Measurements from ENCODE around the gene VEGFB. TPM values are rescaled to one million over a fixed set of nuclear protein-coding genes. Genes with fewer than 3 reads are reported as not detected.

Gene VEGFB
- total RNA-seq, 2 experiments from 2014 or later, result 78.9 to 82.1 TPM

- peak; percentile 54 for DNase-seq
- CTCF ChIA-PET, result interaction anchor here (1.2 to 4.6 kb wide), 3 partner anchors 16 to 45 kb away, joined by 3 to 61 read pairs (median 4); partner anchors contain the start of genes CATSPERZ and FKBP2
- Mint-ChIP-seq H3K36me3 (peaks cover 4% of the 10 kb centered on the region), H3K27me3 (peaks cover 10% of the 10 kb centered on the region), H3K27ac (peak overlapping the region; percentile 67), H3K4me3 (peak overlapping the region; percentile 78), H3K4me1 (ENCODE audit: low read depth) (peaks cover 18% of the 10 kb centered on the region), H3K9me3 (no peaks in the 10 kb centered on the region)
- POLR2A ChIA-PET, result interaction anchor here (1.5 to 4.0 kb wide), 3 partner anchors 15 to 40 kb away, joined by 6 to 33 read pairs (median 8); partner anchors contain the start of gene PPP1R14B
- intact Hi-C loops (cut with micrococcal nuclease), result loop anchor here (1.0 to 2.0 kb wide), 3 partner anchors 16 to 45 kb away; partner anchors contain the start of genes ESRRA and FKBP2
Observed at GRCh38 chr11:64285885-64286800, 51.8 kb downstream of the VEGFB start.

DNA sequence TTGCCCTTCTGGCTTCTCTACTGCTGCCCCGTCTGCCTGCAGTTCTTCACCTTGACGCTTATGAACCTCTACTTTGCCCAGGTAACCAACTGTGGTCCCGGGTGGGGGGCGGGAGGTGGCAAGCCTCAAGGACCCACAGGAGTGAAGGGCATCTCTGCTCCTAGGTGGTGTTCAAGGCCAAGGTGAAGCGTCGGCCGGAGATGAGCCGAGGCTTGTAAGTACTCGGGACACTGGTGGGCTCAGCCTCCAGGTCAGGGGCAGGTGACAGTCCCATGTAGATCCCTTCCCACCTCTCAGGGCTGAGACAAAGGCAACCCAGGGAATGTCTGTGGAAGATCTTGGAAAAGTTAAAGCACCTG lies 52.4 kb downstream of the VEGFB start:
- ChIA-PET POLR2A (interaction anchor here (4.0 kb wide), 1 partner anchor 16 kb away, joined by 33 read pairs; no protein-coding TSS in a partner anchor), CTCF (no interaction called here)
- Mint-ChIP-seq H3K36me3 (no peaks in the 10 kb centered on the region), H3K27ac (no peak overlapping the region), H3K4me3 (peak overlapping the region; percentile 78), H3K9me3 (no peaks in the 10 kb centered on the region), H3K4me1 (ENCODE audit: low read depth) (peaks cover 18% of the 10 kb centered on the region), H3K27me3 (peaks cover 10% of the 10 kb centered on the region)
- no peak for DNase-seq
- intact Hi-C loops (cut with micrococcal nuclease), result no loop called here

DNA sequence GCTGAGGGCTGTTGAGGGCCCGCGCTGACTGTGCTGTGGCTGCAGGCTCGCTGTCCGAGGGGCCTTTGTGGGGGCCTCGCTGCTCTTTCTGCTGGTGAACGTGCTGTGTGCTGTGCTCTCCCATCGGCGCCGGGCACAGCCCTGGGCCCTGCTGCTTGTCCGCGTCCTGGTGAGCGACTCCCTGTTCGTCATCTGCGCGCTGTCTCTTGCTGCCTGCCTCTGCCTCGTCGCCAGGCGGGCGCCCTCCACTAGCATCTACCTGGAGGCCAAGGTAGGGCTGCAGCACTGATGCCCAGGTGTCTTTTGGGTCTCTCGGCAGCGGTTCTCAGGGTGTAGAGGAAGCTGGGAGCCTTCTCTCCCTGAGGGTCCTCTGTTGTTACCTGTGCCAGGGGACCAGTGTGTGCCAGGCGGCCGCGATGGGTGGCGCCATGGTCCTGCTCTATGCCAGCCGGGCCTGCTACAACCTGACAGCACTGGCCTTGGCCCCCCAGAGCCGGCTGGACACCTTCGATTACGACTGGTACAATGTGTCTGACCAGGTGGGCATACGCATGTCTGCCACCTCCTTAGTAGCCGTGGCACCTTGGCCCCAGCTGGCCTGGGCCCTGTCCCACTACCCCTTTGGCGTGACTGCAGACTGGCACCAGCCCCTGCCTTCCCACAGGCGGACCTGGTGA lies 53.4 kb downstream of the VEGFB start:
- H3K4me1 Mint-ChIP-seq (ENCODE audit: low read depth), result peaks cover 21% of the 10 kb centered on the region
- intact Hi-C loops (cut with micrococcal nuclease), result no loop called here
- no peak overlapping the region for H3K27ac Mint-ChIP-seq
- no peak overlapping the region for H3K4me3 Mint-ChIP-seq
- ChIA-PET POLR2A (no interaction called here), CTCF (interaction anchor here (7.9 kb wide), 1 partner anchor 15 kb away, joined by 74 read pairs; the partner anchor contains the start of genes CATSPERZ and ESRRA)
- H3K9me3 Mint-ChIP-seq, result no peaks in the 10 kb centered on the region
- peaks cover 13% of the 10 kb centered on the region for H3K27me3 Mint-ChIP-seq
- no peak for DNase-seq
- H3K36me3 Mint-ChIP-seq, result no peaks in the 10 kb centered on the region

- Mint-ChIP-seq H3K27me3 (peaks cover 17% of the 10 kb centered on the region), H3K36me3 (no peaks in the 10 kb centered on the region), H3K27ac (no peak overlapping the region), H3K9me3 (no peaks in the 10 kb centered on the region), H3K4me1 (ENCODE audit: low read depth) (peaks cover 17% of the 10 kb centered on the region), H3K4me3 (no peak overlapping the region)
- DNase-seq, result no peak
- POLR2A ChIA-PET, result no interaction called here
- CTCF ChIA-PET, result interaction anchor here (7.9 kb wide), 1 partner anchor 15 kb away, joined by 74 read pairs; the partner anchor contains the start of genes CATSPERZ and ESRRA
- intact Hi-C loops (cut with micrococcal nuclease), result no loop called here
Observed at GRCh38 chr11:64288353-64288750, 54.0 kb downstream of the VEGFB start.

Other genes with a start within 250 kb of the VEGFB start
- gene OTUB1, start 248.1 kb upstream of the VEGFB start, total RNA-seq, result 10 to 100 TPM; 69.5 to 72.2 TPM
- gene FLRT1, start 198.7 kb upstream of the VEGFB start, total RNA-seq, result under 1 TPM; 0.36 to 0.50 TPM
- gene MACROD1, start 68.5 kb upstream of the VEGFB start, total RNA-seq, result 10 to 100 TPM; 24.5 to 31.0 TPM
- gene STIP1, start 48.4 kb upstream of the VEGFB start, total RNA-seq, result 100 to 1,000 TPM; 402 to 413 TPM
- gene FERMT3, start 27.9 kb upstream of the VEGFB start, total RNA-seq, result 100 to 1,000 TPM; 195 to 203 TPM
- 10 to 100 TPM; 30.4 to 35.6 TPM for gene TRPT1, start 8.4 kb upstream of the VEGFB start, total RNA-seq
- gene NUDT22, start 8.3 kb upstream of the VEGFB start, total RNA-seq, result 10 to 100 TPM; 69.8 to 79.8 TPM
- gene DNAJC4, start 4.0 kb upstream of the VEGFB start, total RNA-seq, result 10 to 100 TPM; 22.5 to 26.2 TPM
- 10 to 100 TPM; 28.7 to 34.9 TPM for gene FKBP2, start 6.5 kb downstream of the VEGFB start, total RNA-seq
- 100 to 1,000 TPM; 238 to 242 TPM for gene PPP1R14B, start 12.4 kb downstream of the VEGFB start, total RNA-seq
- 10 to 100 TPM; 10.4 to 12.3 TPM for gene PLCB3, start 16.9 kb downstream of the VEGFB start, total RNA-seq
- gene BAD, start 50.1 kb downstream of the VEGFB start, total RNA-seq, result 10 to 100 TPM; 23.7 to 24.2 TPM
- gene GPR137, start 51.3 kb downstream of the VEGFB start, total RNA-seq, result 10 to 100 TPM; 28.7 to 31.6 TPM
- gene KCNK4, start 56.7 kb downstream of the VEGFB start, total RNA-seq, result under 1 TPM in 1 of 2 experiments, not detected in 1; 0.34 TPM
- not detected for gene CATSPERZ, start 65.8 kb downstream of the VEGFB start, total RNA-seq
- 10 to 100 TPM; 32.8 to 35.6 TPM for gene ESRRA, start 70.9 kb downstream of the VEGFB start, total RNA-seq
- gene TRMT112, start 83.0 kb downstream of the VEGFB start, total RNA-seq, result 100 to 1,000 TPM; 255 to 258 TPM
- gene PRDX5, start 83.5 kb downstream of the VEGFB start, total RNA-seq, result 100 to 1,000 TPM; 156 to 164 TPM
- 10 to 100 TPM; 69.5 to 74.5 TPM for gene CCDC88B, start 105.6 kb downstream of the VEGFB start, total RNA-seq
- gene RPS6KA4, start 124.6 kb downstream of the VEGFB start, total RNA-seq, result 10 to 100 TPM; 31.4 to 34.3 TPM